HepG2 (cell line): ENCODE results near the gene ERF. TPM values are rescaled to one million over a fixed set of nuclear protein-coding genes. Genes with fewer than 3 reads are reported as not detected.

ENCODE experiments used
- E2F5 ChIP-seq: sonication (generic); formaldehyde crosslinking; conservative IDR thresholded peaks from 2 replicates; pipeline ENCODE4 v1.4.0; 2020; ENCODE audit warnings: missing genetic modification reagents
- ELF4 ChIP-seq: sonication (generic); formaldehyde crosslinking; IDR thresholded peaks from 2 replicates; pipeline ENCODE4 v1.5.0; 2020; ENCODE audit warnings: missing genetic modification reagents, mild to moderate bottlenecking, moderate library complexity, borderline replicate concordance
- ELK4 ChIP-seq: sonication (generic); formaldehyde crosslinking; IDR thresholded peaks from 2 replicates; pipeline ENCODE4 v1.9.0; 2021; ENCODE audit warnings: missing genetic modification reagents, borderline replicate concordance
- HNRNPUL1 ChIP-seq: fragments of 200-400 bp; formaldehyde crosslinking; IDR thresholded peaks from 2 replicates; pipeline ENCODE4 v1.6.1; 2017; ENCODE audit warnings: low read depth, mild to moderate bottlenecking, low read length, moderate library complexity
- MAFF ChIP-seq: IDR thresholded peaks from 2 replicates; pipeline ENCODE4 v1.6.1; 2011; ENCODE audit warnings: low read depth, low read length, improper control_type of control experiment
- NFIC ChIP-seq: IDR thresholded peaks from 2 replicates; pipeline ENCODE4 v1.6.1; 2012; ENCODE audit warnings: mild to moderate bottlenecking, low read length, inconsistent platforms
- NKX3-1 ChIP-seq: sonication (generic); formaldehyde crosslinking; IDR thresholded peaks from 2 replicates; pipeline ENCODE4 v1.5.0; 2020; ENCODE audit warnings: missing genetic modification reagents
- PHF5A ChIP-seq: IDR thresholded peaks from one replicate; pipeline ENCODE4 v1.6.1; 2018; ENCODE audit warnings: low read depth, missing genetic modification reagents; ENCODE audit not compliant: unreplicated experiment
- SUZ12 ChIP-seq: fragments of 150-350 bp; IDR thresholded peaks from 2 replicates; pipeline ENCODE4 v1.6.1; 2014; ENCODE audit warnings: low read depth, low read length
- THAP11 ChIP-seq: IDR thresholded peaks from 2 replicates; pipeline ENCODE4 v1.6.1; 2016; ENCODE audit warnings: missing biosample characterization, missing genetic modification reagents
- ZFP82 ChIP-seq: sonication (generic); formaldehyde crosslinking; IDR thresholded peaks from 2 replicates; pipeline ENCODE4 v1.5.1; 2020; ENCODE audit warnings: mild to moderate bottlenecking, missing genetic modification reagents, borderline replicate concordance
- ZMAT3 ChIP-seq: sonication (generic); formaldehyde crosslinking; conservative IDR thresholded peaks from 2 replicates; pipeline ENCODE4 v1.7.0; 2021; ENCODE audit warnings: missing genetic modification reagents
- ZNF143 ChIP-seq: sonication (generic); formaldehyde crosslinking; IDR thresholded peaks from 2 replicates; pipeline ENCODE4 v1.4.0; 2020; ENCODE audit warnings: missing genetic modification reagents
- ZNF274 ChIP-seq: sonication (generic); formaldehyde crosslinking; IDR thresholded peaks from 2 replicates; pipeline ENCODE4 v1.5.1; 2020; ENCODE audit warnings: mild to moderate bottlenecking, missing genetic modification reagents
- ZNF343 ChIP-seq: sonication (generic); formaldehyde crosslinking; IDR thresholded peaks from 2 replicates; pipeline ENCODE4 v1.4.0; 2020; ENCODE audit warnings: mild to moderate bottlenecking, missing genetic modification reagents
- ZSCAN25 ChIP-seq: sonication (generic); formaldehyde crosslinking; IDR thresholded peaks from 2 replicates; pipeline ENCODE4 v1.8.0; 2022; ENCODE audit warnings: mild to moderate bottlenecking, missing genetic modification reagents
- polyA plus RNA-seq, 8 experiments: library from polyadenylated mRNA; depleted of rRNA in 3 of 8; stranded (reverse) in 7 of 8; unstranded in 1 of 8; fragments of >200 nt; fragmentation: Illumina TruSeq in 4 of 8; extraction: Trizol in 4 of 8; gene quantifications; 2 replicates each; pipeline versions ENCODE4 v1.2.1 to v1.2.3, GENCODE V29; 2011 to 2016; ENCODE audit warnings: low read depth in 4 of 8, missing spikeins in 1 of 8, mixed read lengths in 1 of 8; ENCODE audit not compliant: insufficient read depth in 1 of 8
- total RNA-seq, 5 experiments: library from RNA; depleted of rRNA; stranded (reverse); fragments of >200 nt; fragmentation: Illumina TruSeq; extraction: Trizol; gene quantifications; 2 replicates each; pipeline ENCODE4 v1.2.3, GENCODE V29; 2016; ENCODE audit warnings: low read depth in 1 of 5
- TF ChIP-seq, protein P1 (sequence below): sonication (generic); formaldehyde crosslinking; IDR thresholded peaks from 2 replicates; pipeline ENCODE4 v1.8.0; 2022; ENCODE audit warnings: low read depth, missing genetic modification reagents
- TF ChIP-seq, protein P2 (sequence below): sonication (generic); formaldehyde crosslinking; IDR thresholded peaks from 2 replicates; pipeline ENCODE4 v1.5.0; 2020; ENCODE audit warnings: missing genetic modification reagents
- TF ChIP-seq, protein P3 (sequence below), 2 experiments: sonication (generic) in 1 of 2; formaldehyde crosslinking in 1 of 2; IDR thresholded peaks; 2 replicates each; pipeline versions ENCODE4 v1.4.0 to v1.6.1; 2016 to 2020; ENCODE audit warnings: borderline replicate concordance in 1 of 2, low read depth in 1 of 2, mild to moderate bottlenecking in 1 of 2, missing genetic modification reagents in 1 of 2

Gene ERF
- total and polyA plus RNA-seq, 2 of the 13 experiments (the other 11 are each of a cell fraction or from before 2014, with no cell fraction given), result 67.1 to 69.9 TPM

- TF ChIP-seq, protein P1, sequence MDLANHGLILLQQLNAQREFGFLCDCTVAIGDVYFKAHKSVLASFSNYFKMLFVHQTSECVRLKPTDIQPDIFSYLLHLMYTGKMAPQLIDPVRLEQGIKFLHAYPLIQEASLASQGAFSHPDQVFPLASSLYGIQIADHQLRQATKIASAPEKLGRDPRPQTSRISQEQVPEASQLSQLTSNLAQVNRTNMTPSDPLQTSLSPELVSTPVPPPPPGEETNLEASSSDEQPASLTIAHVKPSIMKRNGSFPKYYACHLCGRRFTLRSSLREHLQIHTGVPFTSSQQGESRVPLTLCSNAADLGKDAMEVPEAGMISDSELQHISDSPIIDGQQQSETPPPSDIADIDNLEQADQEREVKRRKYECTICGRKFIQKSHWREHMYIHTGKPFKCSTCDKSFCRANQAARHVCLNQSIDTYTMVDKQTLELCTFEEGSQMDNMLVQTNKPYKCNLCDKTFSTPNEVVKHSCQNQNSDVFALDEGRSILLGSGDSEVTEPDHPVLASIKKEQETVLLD (CRISPR knock-in tag), result no peak
- TF ChIP-seq ELF4 (CRISPR knock-in tag) (peak; percentile 63; the same call in 1 of the 2 replicates), NFIC (no peak), ZNF274 (CRISPR knock-in tag) (no peak), ZSCAN25 (CRISPR knock-in tag) (no peak), ZNF343 (CRISPR knock-in tag) (peak; percentile 91), ZNF143 (CRISPR knock-in tag) (peak; percentile 99), MAFF (no peak), E2F5 (no peak), ZFP82 (no peak), SUZ12 (peak; percentile 90), NKX3-1 (CRISPR knock-in tag) (no peak), ELK4 (CRISPR knock-in tag) (no peak), HNRNPUL1 (no peak), PHF5A (no peak), THAP11 (CRISPR knock-in tag) (peak; percentile 99), ZMAT3 (CRISPR knock-in tag) (0 out of 2 replicates have a peak, but pooled peaks have one; percentile 39)
- TF ChIP-seq, protein P2, sequence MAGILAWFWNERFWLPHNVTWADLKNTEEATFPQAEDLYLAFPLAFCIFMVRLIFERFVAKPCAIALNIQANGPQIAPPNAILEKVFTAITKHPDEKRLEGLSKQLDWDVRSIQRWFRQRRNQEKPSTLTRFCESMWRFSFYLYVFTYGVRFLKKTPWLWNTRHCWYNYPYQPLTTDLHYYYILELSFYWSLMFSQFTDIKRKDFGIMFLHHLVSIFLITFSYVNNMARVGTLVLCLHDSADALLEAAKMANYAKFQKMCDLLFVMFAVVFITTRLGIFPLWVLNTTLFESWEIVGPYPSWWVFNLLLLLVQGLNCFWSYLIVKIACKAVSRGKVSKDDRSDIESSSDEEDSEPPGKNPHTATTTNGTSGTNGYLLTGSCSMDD (CRISPR knock-in tag), result no peak
- TF ChIP-seq, protein P3, sequence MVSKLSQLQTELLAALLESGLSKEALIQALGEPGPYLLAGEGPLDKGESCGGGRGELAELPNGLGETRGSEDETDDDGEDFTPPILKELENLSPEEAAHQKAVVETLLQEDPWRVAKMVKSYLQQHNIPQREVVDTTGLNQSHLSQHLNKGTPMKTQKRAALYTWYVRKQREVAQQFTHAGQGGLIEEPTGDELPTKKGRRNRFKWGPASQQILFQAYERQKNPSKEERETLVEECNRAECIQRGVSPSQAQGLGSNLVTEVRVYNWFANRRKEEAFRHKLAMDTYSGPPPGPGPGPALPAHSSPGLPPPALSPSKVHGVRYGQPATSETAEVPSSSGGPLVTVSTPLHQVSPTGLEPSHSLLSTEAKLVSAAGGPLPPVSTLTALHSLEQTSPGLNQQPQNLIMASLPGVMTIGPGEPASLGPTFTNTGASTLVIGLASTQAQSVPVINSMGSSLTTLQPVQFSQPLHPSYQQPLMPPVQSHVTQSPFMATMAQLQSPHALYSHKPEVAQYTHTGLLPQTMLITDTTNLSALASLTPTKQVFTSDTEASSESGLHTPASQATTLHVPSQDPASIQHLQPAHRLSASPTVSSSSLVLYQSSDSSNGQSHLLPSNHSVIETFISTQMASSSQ (IDR thresholded peaks at IDR 0.05; ENCODE audit: low read depth), result no peak
- TF ChIP-seq, protein P3 (CRISPR knock-in tag; IDR thresholded peaks at IDR 0.05; ENCODE audit: borderline replicate concordance), result 0 out of 2 replicates have a peak, but pooled peaks have one; percentile 21
These were observed 14.0 kb upstream of the ERF start, which contains the start of gene CIC (continued) for GRCh38 chr19:42268704-42269477.
